AG04449 (cell line): ENCODE results near the gene TGFBR3.

ENCODE experiments used
- CTCF ChIA-PET: fragments of 350-600 bp; formaldehyde crosslinking; extraction: SDS; loops from one replicate; lab custom pipeline; 2021; ENCODE audit warnings: antibody characterized with exemption; lab: Yijun Ruan, JAX
- POLR2A ChIA-PET: fragments of 400-600, 350-600 bp; formaldehyde crosslinking; extraction: SDS; loops from one replicate; lab custom pipeline; 2020; ENCODE audit warnings: antibody characterized with exemption, inconsistent platforms; lab: Yijun Ruan, JAX
- DNase-seq: peaks from one replicate; pipeline ENCODE4 v3.0.0-alpha.2; 2010; ENCODE audit warnings: low read depth, low spot score
- H3K4me3 ChIP-seq: 2 replicates; pipeline ENCODE4 v1.5.1; 2011; ENCODE audit warnings: low read depth, mild to moderate bottlenecking, control low read depth, low read length
- CTCF ChIP-seq: IDR thresholded peaks from one replicate; pipeline ENCODE4 v1.5.1; 2011; ENCODE audit warnings: mild to moderate bottlenecking, moderate library complexity, low read length, control low read depth, inconsistent platforms; ENCODE audit not compliant: insufficient read depth; ENCODE audit errors: missing control alignments

TGFBR3 gene

DNA sequence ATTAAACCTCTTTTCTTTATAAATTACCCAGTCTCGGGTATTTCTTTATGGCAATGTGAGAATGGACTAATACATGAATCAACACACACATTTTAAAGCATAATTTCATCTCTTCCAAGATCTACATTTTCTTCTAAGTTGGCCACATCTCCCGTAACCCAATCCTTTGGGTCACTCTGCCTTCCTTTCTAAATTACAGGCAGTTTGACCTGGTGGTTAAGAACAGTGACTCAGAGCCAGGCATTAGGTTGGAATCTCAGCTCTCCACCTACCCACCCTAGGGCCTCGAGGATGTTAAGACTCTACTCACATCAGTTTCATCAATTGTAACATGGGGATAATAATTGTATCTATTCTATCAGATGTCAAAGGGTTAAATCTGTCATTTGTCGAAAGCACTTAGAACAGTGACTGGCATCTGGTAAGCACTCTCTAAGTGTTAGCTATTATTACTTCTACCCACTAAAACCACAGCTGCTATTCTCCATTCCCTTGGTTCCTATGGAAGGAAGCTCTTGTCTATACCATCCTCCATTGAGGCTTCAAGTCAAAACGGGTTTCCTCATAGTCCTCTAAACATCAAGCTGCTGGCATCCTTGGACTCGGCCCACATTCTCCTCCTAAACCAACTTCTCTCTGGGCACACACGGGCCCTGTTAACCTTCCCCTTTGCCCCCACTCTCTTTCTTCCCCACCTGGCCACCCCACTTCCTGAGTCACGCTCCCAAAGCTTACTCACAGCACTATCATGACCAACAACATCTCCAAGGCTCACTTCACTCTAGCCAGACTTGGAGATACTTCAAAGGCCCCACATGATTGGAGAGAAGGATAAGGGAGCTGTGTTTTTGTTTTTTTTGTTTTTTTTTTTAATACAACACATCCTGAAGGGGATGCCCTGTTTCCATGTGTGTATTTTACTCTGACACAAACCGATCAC, 116.9 kb downstream of the TGFBR3 start:
- TF ChIP-seq CTCF = no peak
- H3K4me3 ChIP-seq = no peak overlapping the region
- ChIA-PET CTCF (interaction anchor here (0.7 to 1.9 kb wide), 3 partner anchors 11 to 257 kb away, joined by 3 to 5 read pairs (median 3); no protein-coding TSS in a partner anchor), POLR2A (no interaction called here)
- no peak for DNase-seq

DNA sequence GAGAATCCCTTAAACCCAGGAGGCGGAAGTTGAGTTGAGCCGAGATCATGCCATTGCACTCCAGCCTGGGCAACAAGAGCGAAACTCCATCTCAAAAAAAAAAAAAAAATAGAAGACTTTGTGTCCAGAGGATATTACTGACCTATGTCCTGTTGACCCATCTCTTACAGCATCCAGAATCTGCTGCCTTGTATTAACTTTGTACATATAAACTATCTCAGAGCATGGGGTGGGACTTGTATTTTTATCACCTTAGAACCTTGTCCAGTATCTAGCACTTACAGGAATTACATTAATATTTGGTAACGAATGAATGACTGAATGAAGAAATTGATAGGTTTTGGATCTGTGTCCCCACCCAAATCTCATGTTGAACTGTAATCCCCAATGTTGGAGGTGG, 117.8 kb downstream of the TGFBR3 start:
- H3K4me3 ChIP-seq = no peak overlapping the region
- CTCF ChIA-PET = no interaction called here
- DNase-seq = no peak
- POLR2A ChIA-PET = no interaction called here
- no peak for TF ChIP-seq CTCF

GRCh38 chr1:91766883-91767282, 119.1 kb downstream of the TGFBR3 start:
- TF ChIP-seq CTCF = no peak
- DNase-seq = no peak
- CTCF ChIA-PET = interaction anchor here (1.1 kb wide), 1 partner anchor 239 kb away, joined by 3 read pairs; no protein-coding TSS in a partner anchor
- no peak overlapping the region for H3K4me3 ChIP-seq
- POLR2A ChIA-PET = no interaction called here

- ChIA-PET POLR2A (no interaction called here), CTCF (interaction anchor here (1.1 kb wide), 1 partner anchor 238 kb away, joined by 3 read pairs; no protein-coding TSS in a partner anchor)
- no peak for TF ChIP-seq CTCF
- no peak overlapping the region for H3K4me3 ChIP-seq
- DNase-seq = no peak
These were observed 120.0 kb downstream of the TGFBR3 start for GRCh38 chr1:91765880-91766443.

DNA sequence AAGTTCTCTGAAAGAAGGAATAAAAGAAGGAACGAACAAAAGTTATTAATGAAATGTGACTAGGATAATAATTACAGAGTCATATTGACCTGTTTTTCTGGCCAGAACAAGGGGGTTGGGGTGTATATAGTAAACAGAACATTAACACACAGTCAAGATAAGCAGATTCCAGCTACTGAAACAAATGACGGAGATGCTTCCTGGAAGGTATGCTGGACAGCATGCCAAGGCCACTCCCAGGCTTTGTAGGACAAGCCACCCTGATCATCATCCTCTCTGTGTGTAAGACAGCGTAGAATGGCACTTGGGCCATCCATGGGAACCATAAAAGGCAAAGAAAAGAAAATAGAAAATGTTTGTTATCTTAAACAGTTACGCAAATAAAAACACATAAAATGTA, 120.7 kb downstream of the TGFBR3 start:
- no peak for DNase-seq
- H3K4me3 ChIP-seq = no peak overlapping the region
- ChIA-PET POLR2A (no interaction called here), CTCF (no interaction called here)
- no peak for TF ChIP-seq CTCF
